COLO829 (cell line): ENCODE measurements around the gene KANK3.
"Not testable (repeated sequence)": the region's sequence is repeated elsewhere in the genome, so short reads cannot be mapped to it uniquely, and the experiment has no call there.

ENCODE experiments used
- DNase-seq: peaks from one replicate; pipeline ENCODE4 v3.0.0; 2012; ENCODE audit warnings: low spot score

Gene KANK3

DNA sequence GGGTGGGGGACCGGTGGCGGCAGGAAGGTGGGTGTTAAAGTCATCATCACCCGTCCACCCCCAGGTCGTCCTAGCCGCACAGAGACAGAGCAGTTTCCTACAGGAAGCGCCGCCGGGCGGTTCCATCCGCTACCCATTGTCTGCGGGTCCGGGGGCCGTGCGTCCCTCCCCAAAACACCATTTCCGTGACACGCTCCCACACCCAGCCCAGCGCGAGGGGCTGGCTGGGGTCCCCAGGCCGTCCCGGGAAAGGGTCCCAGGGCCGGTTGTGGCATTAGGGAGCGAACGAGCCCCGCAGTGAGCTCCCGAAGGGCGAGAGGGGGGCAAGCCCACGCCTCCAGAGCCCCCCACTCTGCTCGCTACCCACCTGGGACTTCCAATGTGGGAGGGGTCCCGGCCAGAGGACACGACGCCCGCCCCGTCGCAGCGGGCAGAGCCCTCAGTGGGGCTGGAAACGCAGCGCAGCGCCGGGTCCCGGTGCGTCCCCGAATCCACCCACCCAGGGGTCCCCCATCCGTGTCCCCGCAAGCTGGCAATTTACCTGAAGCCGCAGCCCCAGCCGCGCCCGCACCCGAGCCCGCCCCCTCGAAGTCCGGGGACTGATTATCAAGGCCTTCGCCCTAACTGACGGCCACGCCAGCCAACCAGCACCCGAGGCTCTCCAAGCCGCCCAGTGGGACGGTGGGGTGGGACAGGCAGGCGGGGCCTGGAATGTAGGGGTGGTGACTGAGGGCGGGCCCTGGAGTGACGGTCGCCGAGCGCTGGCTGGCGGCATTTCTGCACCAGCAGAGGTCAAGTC is at the start of gene KANK3:
Gene KANK3 (minus strand): TSS at position 579 of the 799 bp plus-strand sequence. CDS start 5,434 bp downstream, outside the sequence.
- peak; percentile 76 for DNase-seq

DNA sequence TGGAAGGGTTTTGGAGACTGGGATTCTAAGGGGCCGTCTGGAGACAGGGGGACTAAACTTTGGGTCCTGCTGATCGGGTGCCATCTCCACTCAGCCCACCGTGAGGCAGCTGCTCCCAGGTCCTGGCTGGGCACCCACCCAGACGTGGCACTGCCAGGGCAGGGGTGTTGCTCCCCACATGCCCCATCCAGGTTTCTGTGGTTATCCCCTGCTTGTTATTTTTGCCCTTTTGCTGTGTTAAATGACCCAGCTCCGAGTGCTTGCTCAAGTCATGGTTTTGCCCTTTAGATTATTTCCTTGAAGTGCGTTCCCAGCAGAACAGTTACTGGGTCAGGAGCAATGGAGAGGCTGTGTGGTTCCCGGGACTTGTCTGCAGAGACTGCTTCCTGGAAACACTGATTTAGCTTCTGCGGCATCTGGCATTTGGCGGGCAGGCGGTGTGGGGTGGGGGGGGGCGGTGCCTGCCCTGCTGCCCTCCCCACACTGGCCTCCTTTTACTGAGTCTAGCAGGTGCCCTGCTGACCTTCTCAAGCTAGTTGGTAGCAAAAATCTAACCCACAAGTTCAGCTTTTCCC is 49.0 kb upstream of the KANK3 start:
- DNase-seq = no peak

DNA sequence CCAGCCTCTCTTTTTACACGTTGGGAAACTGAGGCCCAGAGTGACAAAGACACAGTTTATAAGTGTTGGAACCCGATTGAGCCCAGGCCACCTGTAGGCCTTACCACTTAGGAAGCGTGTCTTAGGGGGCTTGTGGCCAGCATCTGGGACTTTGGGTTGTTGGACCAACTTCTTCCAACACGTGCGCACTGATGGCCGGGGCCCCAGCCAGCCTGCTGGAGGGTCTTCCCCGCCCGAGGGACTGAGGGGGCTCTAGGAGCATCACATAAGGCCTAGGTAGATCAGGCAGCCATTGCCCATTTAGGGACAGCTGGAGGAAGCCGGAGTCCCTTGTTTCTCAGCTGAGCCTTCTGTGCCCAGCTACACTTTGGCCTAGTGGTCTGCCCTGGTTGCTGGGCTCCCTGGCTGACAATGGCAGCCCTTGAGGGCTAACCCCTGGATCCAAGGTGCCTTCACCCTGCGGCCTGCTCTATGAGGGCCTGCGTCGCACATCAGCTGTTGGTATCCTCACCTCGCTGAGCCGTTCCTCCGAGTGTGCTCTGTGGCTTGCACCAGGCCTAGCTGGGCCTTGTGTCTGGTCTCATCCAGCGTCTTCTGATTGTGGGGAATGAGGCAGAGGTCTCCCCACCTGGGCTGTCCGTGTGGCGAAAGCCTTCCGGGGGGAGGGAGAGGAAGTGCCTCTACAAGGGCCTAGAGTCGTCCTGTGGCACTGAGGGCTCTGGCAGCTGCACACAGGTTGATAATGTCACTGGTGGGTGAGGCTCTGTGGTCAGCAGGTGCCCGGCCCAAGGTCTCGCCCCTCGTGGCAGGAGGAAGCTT is 48.3 kb upstream of the KANK3 start:
- no peak for DNase-seq

DNA sequence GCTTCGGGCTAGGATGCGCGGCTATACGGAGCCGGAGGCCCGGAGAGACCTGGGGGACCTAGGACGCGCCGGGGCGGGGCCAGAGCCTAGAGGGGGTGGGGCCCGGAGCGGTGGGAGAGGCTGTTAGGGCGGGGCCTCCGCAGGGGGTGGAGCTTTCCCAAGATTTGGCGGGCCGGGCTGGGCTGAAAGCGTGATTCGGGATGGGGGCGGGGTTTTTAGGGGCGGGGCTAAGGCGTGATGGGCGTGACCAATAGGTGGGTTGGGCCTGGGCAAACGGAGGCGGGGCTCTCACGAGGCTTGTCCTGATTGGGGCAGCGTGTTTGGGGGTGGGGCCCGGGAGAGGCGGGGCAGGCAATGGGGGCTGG is 47.5 kb upstream of the KANK3 start:
- peak; percentile 97 for DNase-seq

DNA sequence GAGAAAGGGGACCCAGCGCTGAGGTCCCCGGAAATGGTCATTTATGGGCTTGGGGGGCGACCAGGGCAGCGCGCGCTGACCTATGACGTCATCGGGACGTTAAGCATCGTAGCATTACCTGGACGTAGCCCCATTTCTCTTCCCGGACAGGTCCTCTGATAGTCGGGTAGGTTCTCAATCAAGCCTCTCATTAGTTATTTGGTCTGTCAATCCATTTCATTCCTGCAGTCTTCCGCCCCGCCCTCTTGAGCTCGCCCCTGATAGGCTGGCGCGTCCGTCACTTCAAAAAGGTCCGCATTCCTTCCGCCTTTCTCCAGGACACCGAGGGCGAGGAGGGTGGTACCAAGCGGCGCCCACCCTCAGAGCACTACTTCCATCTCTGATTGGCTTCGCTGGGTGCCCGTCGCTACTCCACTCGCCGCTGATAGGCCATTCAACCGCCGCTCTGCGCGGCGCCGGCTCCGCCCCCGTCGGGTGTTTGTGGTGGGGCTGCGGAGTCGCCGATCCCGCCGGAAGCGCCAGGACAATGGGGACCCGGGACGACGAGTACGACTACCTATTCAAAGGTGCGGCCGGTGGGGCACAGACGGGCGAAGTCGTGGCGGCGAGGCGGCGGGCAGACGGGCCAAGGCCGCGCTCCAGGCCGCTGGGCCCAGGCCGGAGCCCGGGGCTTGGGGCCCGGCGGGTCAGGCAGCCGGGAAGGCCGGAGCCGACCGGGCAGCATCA is 47.0 kb upstream of the KANK3 start, which contains the start of gene RAB11B:
Gene RAB11B (plus strand): TSS at position 470 of the 726 bp plus-strand sequence. CDS start 57 bp downstream, at position 527.
- DNase-seq = peak; percentile 98

DNA sequence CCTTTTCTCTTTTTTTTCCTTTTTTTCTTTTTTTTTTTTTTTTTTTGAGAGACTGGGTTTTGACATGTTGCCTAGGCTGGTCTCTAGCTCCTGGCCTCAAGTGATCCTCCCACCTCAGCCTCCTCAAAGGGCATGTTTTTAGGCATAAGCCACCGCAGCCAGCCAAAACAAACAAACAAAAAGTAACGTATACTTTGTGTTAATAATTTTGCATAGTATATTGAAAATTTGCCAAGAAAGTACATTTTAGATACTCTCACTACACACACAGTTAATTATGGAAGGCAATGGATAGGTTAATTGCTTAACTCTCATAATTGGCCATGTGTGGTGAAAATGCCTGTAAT is 45.5 kb upstream of the KANK3 start:
- DNase-seq = no peak

- no peak for DNase-seq
Observed at GRCh38 chr19:8387688-8388611, 44.9 kb upstream of the KANK3 start.

DNA sequence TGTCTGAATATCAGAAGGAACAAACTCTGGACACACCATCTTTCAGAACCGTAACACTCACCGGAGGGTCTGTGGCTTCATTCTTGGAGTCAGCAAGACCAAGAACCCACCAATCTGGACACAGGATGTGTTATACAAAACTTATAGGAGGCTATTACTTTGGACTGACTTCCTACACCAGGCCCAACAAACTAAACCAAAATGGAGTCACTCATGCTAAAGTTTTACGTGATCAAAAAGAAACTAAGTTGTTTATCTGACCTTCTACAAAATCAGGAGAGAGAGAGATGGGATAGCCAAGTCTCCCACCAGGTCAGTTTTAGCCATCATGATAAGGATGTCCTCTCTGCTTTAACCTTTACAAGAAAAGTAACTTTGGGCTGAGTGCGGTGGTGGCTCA is 43.9 kb upstream of the KANK3 start:
- no peak for DNase-seq

- not testable (repeated sequence) for DNase-seq
Observed at GRCh38 chr19:8386419-8386818, 43.4 kb upstream of the KANK3 start.

DNA sequence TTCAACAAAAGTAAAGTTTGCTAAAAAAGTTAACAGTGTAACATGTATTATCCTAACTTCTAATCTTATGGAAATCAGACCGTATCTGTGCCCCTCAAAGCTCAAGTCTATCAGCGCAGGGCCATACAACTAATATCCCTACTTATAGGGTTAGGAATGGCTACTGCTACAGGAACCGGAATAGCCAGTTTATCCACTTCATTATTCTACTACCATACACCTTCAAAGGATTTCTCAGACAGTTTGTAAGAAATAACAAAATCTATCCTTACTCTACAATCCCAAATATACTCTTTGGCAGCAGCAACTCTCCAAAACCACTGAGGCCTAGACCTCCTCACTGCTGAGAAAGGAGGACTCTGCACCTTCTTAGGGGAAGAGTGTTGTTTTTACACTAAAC is 42.5 kb upstream of the KANK3 start:
- not testable (repeated sequence) for DNase-seq

- DNase-seq = not testable (repeated sequence)
Observed at GRCh38 chr19:8385103-8385502, 42.0 kb upstream of the KANK3 start.

GRCh38 chr19:8384569-8384968 is 41.5 kb upstream of the KANK3 start:
- not testable (repeated sequence) for DNase-seq

- not testable (repeated sequence) for DNase-seq
Observed at GRCh38 chr19:8379156-8379891, 36.3 kb upstream of the KANK3 start.

DNA sequence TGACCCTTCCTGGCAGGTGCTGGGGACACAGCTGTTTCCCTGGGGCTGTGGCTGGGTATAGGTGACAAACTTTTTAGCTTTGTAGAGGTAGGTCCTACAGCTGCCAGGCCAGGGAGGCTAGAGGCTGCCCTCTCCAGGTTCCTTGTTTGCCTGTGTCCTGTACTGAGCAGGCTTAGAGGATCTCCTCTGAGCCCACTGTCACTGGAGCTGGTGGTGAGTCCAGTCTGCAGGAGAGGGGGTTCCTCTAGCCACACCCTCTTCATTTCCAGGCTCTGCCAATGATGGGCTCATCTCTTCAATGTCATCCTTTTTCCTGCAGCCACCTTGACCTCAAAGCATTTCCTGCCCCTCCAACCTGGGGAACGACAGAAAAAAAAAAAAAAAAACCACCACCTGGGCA is 34.5 kb upstream of the KANK3 start:
- no peak for DNase-seq

DNA sequence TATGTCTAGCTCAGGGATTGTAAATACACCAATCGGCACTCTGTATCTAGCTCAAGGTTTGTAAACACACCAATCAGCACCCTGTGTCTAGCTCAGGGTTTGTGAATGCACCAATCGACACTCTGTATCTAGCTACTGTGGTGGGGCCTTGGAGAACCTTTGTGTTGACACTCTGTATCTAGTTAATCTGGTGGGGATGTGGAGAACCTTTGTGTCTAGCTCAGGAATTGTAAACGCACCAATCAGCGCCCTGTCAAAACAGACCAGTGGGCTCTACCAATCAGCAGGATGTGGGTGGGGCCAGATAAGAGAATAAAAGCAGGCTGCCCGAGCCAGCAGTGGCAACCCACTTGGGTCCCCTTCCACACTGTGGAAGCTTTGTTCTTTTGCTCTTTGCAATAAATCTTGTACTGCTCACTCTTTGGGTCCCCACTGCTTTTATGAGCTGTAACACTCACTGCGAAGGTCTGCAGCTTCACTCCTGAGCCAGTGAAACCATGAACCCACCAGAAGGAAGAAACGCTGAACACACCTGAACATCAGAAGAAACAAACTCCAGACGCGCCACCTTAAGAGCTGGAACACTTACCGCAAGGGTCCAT is 33.4 kb upstream of the KANK3 start:
- DNase-seq = not testable (repeated sequence)

DNA sequence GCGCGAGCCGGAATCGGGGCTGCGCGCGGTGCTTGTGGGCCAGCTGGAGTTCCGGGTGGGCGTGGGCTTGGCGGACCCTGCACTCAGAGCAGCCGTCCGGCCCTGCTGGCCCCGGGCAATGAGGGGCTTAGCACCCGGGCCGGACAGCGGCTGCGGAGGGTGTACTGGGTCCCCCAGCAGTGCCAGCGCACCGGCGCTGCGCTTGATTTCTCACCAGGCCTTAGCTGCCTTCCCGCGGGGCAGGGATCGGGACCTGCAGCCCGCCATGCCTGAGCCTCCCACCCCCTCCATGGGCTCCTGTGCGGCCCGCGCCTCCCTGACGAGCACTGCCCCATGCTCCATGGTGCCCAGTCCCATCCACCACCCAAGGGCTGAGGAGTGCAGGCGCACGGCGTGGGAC is 32.7 kb upstream of the KANK3 start:
- DNase-seq = not testable (repeated sequence)

- DNase-seq = no peak
Observed at GRCh38 chr19:8373867-8374813, 31.1 kb upstream of the KANK3 start.

DNA sequence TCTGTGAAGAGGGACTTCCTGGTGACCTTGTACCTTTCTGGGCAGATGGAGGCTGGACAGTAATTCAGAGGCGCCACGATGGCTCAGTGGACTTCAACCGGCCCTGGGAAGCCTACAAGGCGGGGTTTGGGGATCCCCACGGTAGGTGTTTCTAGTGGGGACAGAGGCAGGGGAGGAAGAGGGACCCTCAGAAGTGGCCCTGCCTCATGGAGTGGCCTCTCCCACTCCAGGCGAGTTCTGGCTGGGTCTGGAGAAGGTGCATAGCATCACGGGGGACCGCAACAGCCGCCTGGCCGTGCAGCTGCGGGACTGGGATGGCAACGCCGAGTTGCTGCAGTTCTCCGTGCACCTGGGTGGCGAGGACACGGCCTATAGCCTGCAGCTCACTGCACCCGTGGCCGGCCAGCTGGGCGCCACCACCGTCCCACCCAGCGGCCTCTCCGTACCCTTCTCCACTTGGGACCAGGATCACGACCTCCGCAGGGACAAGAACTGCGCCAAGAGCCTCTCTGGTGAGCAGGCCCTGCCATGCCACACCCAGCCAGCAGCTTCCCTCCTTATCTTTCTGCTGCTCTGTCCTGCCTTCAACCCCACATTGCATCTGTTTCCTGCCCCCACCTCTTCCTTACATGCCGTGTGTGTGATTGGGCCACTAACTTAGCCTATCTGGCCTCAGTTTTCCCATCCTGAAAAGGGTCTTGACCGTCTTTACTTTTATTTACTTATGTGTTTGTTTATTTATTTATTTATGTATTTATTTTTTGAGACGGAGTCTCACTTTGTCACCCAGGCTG is 28.1 kb upstream of the KANK3 start:
- DNase-seq = no peak
